ENCODE data around the gene H6PD. TPM values are rescaled to one million over a fixed set of nuclear protein-coding genes. Genes with fewer than 3 reads are reported as not detected.

The H6PD gene
- total RNA-seq, 4 donors from 2014 or later = 37.3 to 65.1 (median 44.4) TPM

DNA sequence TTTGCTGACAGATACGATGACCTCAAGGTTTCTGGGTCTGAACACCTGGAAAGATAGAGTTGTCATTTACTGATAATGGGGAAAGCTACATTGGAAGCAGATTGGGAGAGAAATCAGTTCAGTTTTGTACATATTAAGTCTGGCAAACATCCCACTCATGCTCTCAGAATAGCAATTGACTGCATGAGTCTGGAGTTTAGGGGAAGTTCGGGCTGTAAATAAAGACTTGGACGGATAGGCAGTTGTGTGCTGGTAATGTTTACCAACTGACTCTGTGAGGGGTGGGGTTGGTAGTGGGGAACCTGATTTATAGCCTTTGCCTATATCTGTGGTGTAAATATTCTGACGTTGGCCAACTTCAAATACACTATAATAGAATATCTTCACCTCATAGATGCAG lies 4.0 kb downstream of the H6PD start:
- intact Hi-C loops (cut with DNase I; ENCODE audit: low total_unique reads) (loop anchor here (10.0 kb wide), 2 partner anchors 814 to 1616 kb away; no protein-coding TSS in a partner anchor), in situ Hi-C loops (cut with MboI; ENCODE audit: low sequenced_read_pairs in 4 of 4) (no loop called here)
- no peaks in the 10 kb centered on the region for H3K27me3 ChIP-seq
- peak in 1 of 2 donors; percentile 40 for TF ChIP-seq POLR2A (IDR thresholded peaks at IDR 0.05)
- TF ChIP-seq, protein P1, sequence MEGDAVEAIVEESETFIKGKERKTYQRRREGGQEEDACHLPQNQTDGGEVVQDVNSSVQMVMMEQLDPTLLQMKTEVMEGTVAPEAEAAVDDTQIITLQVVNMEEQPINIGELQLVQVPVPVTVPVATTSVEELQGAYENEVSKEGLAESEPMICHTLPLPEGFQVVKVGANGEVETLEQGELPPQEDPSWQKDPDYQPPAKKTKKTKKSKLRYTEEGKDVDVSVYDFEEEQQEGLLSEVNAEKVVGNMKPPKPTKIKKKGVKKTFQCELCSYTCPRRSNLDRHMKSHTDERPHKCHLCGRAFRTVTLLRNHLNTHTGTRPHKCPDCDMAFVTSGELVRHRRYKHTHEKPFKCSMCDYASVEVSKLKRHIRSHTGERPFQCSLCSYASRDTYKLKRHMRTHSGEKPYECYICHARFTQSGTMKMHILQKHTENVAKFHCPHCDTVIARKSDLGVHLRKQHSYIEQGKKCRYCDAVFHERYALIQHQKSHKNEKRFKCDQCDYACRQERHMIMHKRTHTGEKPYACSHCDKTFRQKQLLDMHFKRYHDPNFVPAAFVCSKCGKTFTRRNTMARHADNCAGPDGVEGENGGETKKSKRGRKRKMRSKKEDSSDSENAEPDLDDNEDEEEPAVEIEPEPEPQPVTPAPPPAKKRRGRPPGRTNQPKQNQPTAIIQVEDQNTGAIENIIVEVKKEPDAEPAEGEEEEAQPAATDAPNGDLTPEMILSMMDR (IDR thresholded peaks at IDR 0.05 in 4 of 5, conservative IDR thresholded peaks at IDR 0.05 in 1 of 5) = no peak
- peak overlapping the region in 1 of 4 donors; percentile 1 for H3K4me3 ChIP-seq
- no peaks in the 10 kb centered on the region for H3K9me3 ChIP-seq
- peaks cover 83 to 86% of the 10 kb centered on the region in 2 donors for H3K4me1 ChIP-seq
- peak; percentile 32 to 43 for ATAC-seq
- peak; percentile 43 to 61 for DNase-seq
- no peaks in the 10 kb centered on the region for H3K36me3 ChIP-seq
- peak overlapping the region; percentile 86 to 99 (median 92) for H3K27ac ChIP-seq

DNA sequence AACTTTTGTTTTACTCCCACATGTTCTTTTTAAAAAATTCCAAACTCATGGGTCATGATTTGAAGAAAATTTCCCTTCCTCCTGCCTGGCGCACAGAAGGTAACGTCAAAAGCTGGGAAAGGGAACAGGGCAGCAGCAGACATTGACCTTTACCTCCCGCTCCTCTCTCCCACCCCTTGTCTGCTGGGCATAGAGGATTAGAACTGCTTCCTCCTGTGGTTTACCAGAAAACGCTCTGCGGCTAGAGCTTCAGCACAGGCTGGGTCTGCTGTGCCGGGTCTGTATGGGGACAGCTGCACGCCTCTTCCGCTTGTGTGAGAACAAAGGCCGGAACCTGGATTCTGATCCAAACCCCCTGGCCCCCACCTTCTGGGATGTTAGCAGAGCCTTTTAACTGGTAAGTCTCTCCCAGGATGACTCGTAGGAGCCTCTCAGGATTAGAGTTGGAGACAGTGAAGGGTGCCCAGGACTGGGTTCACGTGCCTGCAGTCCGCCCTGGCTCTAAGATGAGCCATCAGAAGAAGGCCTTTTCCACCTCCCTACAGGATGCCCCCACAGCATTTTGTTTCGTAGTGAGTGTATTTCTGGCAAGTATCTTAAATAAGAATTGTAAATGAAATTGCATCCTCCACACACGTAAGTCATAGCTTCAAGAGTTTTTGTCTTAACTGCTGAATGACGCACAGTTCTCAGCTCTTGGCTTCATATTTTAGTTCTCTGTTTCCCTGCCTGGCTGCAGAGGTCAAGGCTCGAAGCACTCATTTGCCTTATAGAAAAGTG lies 5.2 kb downstream of the H6PD start:
- Histone ChIP-seq H3K27ac (peak overlapping the region; percentile 86 to 99 (median 92)), H3K4me3 (peak overlapping the region; percentile 0 to 34 (median 32)), H3K4me1 (peaks cover 90 to 92% of the 10 kb centered on the region in 2 donors), H3K36me3 (no peaks in the 10 kb centered on the region), H3K27me3 (no peaks in the 10 kb centered on the region), H3K9me3 (no peaks in the 10 kb centered on the region)
- ATAC-seq (peak; percentile 2 to 3), DNase-seq (peak in 1 of 2 donors; percentile 77)
- intact Hi-C loops (cut with DNase I; ENCODE audit: low total_unique reads) = loop anchor here (5.0 to 10.0 kb wide), 4 partner anchors 137 to 1615 kb away; no protein-coding TSS in a partner anchor
- TF ChIP-seq POLR2A (IDR thresholded peaks at IDR 0.05) = peak; percentile 45 to 56
- TF ChIP-seq, protein P1 (IDR thresholded peaks at IDR 0.05 in 4 of 5, conservative IDR thresholded peaks at IDR 0.05 in 1 of 5) = no peak
- in situ Hi-C loops (cut with MboI; ENCODE audit: low sequenced_read_pairs in 4 of 4) = no loop called here

DNA sequence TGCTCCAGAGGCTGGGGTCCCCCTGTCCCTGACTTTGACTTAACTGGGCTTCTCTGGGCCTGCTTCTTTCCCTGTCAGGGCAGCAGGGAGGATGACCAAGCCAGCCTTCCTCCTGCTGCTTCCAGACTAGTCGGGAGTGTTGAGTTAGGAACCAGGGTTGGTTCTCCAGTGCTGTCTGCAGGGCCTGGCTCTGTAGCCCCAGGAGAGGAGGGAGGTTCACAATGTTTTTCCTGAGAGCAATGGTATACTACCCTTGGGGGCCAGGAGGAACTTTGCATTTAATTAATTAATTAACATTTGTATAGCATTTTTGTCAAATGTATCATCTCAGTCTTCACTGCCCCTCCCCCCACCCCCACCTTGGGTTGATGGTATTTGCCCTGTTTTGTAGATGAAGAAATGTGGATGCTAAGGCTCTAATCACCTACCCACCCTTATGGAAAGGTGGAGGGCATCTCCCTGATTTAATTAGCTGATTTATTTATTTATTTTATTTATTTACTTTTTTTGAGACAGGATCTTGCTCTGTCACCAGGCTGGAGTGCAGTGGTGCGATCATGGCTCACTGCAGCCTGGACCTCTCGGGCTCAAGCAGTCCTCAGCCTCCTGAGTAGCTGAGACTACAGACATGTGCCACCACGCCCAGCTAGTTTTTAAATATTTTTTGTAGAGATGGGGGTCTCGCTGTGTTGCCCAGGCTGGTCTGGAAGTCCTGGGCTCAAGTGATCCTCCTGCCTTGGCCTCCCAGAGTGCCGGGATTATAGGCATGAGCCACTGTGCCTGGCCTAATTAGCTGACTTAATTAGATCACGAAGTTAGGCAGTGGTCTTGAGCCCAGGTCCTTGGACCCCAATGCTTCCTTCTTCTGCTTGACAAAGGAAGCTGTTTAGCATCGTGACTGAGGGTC lies 6.6 kb downstream of the H6PD start:
- H3K4me1 ChIP-seq = peaks cover 96 to 97% of the 10 kb centered on the region in 2 donors
- no peak for ATAC-seq
- in situ Hi-C loops (cut with MboI; ENCODE audit: low sequenced_read_pairs in 4 of 4) = no loop called here

DNA sequence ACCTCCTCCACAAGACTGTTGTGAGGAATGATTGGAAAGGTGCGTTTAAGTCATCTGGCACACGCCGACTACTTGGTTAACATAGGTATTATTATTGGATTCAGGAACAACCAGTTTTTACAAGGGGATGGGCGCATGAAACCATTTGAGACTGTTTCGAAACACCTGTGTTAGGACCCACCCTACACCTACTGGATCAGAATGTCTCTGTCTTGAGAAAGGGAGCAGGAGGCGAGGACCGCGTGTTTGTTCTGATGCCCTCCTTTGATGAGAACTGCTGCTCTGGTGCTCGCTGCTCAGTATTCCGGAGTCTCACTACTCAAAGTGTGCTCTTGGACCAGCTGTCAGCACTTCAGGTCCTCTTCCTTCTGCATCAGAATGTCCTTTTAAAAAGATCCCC lies 7.3 kb downstream of the H6PD start:
- H3K27ac ChIP-seq = peak overlapping the region; percentile 86 to 99 (median 92)

More for the DNA sequence above, 6.6 kb downstream of the H6PD start:
- peak overlapping the region; percentile 86 to 99 (median 92) for H3K27ac ChIP-seq
- peak overlapping the region in 1 of 4 donors; percentile 31 for H3K4me3 ChIP-seq
- H3K9me3 ChIP-seq = no peaks in the 10 kb centered on the region
- DNase-seq = no peak
- H3K27me3 ChIP-seq = no peaks in the 10 kb centered on the region
- TF ChIP-seq, protein P1 (IDR thresholded peaks at IDR 0.05 in 4 of 5, conservative IDR thresholded peaks at IDR 0.05 in 1 of 5) = no peak
- TF ChIP-seq POLR2A (IDR thresholded peaks at IDR 0.05) = no peak
- no peaks in the 10 kb centered on the region for H3K36me3 ChIP-seq
- intact Hi-C loops (cut with DNase I; ENCODE audit: low total_unique reads) = loop anchor here (5.0 kb wide), 2 partner anchors 136 to 311 kb away; no protein-coding TSS in a partner anchor

More for the DNA sequence above, 7.3 kb downstream of the H6PD start:
- in situ Hi-C loops (cut with MboI; ENCODE audit: low sequenced_read_pairs in 4 of 4) = no loop called here
- Histone ChIP-seq H3K4me3 (peak overlapping the region in 2 of 4 donors; percentile 10 to 14), H3K27me3 (no peaks in the 10 kb centered on the region), H3K9me3 (no peaks in the 10 kb centered on the region), H3K36me3 (peaks cover 0 to 3% of the 10 kb centered on the region in 2 donors), H3K4me1 (peaks cover 96 to 97% of the 10 kb centered on the region in 2 donors)
- ATAC-seq (peak; percentile 24 to 25), DNase-seq (peak; percentile 76)
- intact Hi-C loops (cut with DNase I; ENCODE audit: low total_unique reads) = loop anchor here (5.0 kb wide), 2 partner anchors 135 to 310 kb away; no protein-coding TSS in a partner anchor
- TF ChIP-seq, protein P1 (IDR thresholded peaks at IDR 0.05 in 4 of 5, conservative IDR thresholded peaks at IDR 0.05 in 1 of 5) = no peak
- no peak for TF ChIP-seq POLR2A (IDR thresholded peaks at IDR 0.05)

All from gastrocnemius medialis (tissue), 4 donors.